Measurements from ENCODE around the gene ARFIP1.

- no peak for TF ChIP-seq CTCF (IDR thresholded peaks at IDR 0.05)
- TF ChIP-seq POLR2A (IDR thresholded peaks at IDR 0.05) = no peak
Measured at GRCh38 chr4:152805818-152806217, 26.1 kb downstream of the ARFIP1 start.
